Spinal cord (tissue), 10 donors: ENCODE data around the gene RUFY4. TPM values are rescaled to one million over a fixed set of nuclear protein-coding genes. Genes with fewer than 3 reads are reported as not detected.

Experiments used
- DNase-seq, 6 donors: peaks; one replicate each; pipeline versions ENCODE4 v3.0.0 to v3.0.0-alpha.2; 2013 to 2015; ENCODE audit warnings: low spot score in 6 of 6, low read depth in 4 of 6
- H3K27ac ChIP-seq: one replicate; pipeline ENCODE4 v1.5.1; 2013; ENCODE audit warnings: low read depth, low read length, control low read depth
- H3K27me3 ChIP-seq: one replicate; pipeline ENCODE4 v1.6.1; 2013; ENCODE audit warnings: low read length; ENCODE audit not compliant: control insufficient read depth, insufficient read depth
- H3K36me3 ChIP-seq: one replicate; pipeline ENCODE4 v1.6.1; 2013; ENCODE audit warnings: low read length; ENCODE audit not compliant: control insufficient read depth, insufficient read depth
- H3K4me1 ChIP-seq: one replicate; pipeline ENCODE4 v1.6.1; 2013; ENCODE audit warnings: low read length; ENCODE audit not compliant: control insufficient read depth, insufficient read depth
- H3K4me3 ChIP-seq: one replicate; pipeline ENCODE4 v1.5.1; 2013; ENCODE audit warnings: low read depth, low read length, control low read depth
- H3K9me3 ChIP-seq: one replicate; pipeline ENCODE4 v1.6.1; 2013; ENCODE audit warnings: low read length; ENCODE audit not compliant: control insufficient read depth, insufficient read depth
- WGBS: methylation state at CpG from one replicate; pipeline ENCODE4 v1.1.5; 2013; ENCODE audit warnings: missing lambda C conversion rate; ENCODE audit not compliant: insufficient coverage; 5-methylcytosine and 5-hydroxymethylcytosine counted together
- polyA plus RNA-seq, 2 donors: library from polyadenylated mRNA; unstranded; fragments of 120-200 nt; gene quantifications; one replicate each; pipeline ENCODE4 v1.2.1, GENCODE V29; 2013; ENCODE audit not compliant: insufficient read length in 2 of 2
- total RNA-seq, 2 donors: library from RNA; depleted of rRNA in 1 of 2; stranded (reverse); fragments of 120-200 nt in 1 of 2; fragments of >200 nt in 1 of 2; gene quantifications; one replicate each; pipeline versions ENCODE4 v1.2.3 to v1.2.4, GENCODE V29; 2013 to 2014
- donor health status: healthy.

RUFY4 gene
- total and polyA plus RNA-seq, 4 donors, result 0.06 to 0.67 (median 0.21) TPM

- 11% methylated on average over 1 of the region's 2 CpGs for WGBS
- H3K36me3 ChIP-seq, result no peaks in the 10 kb centered on the region
- H3K27ac ChIP-seq, result no peak overlapping the region
- H3K4me3 ChIP-seq, result no peak overlapping the region
- H3K9me3 ChIP-seq, result no peaks in the 10 kb centered on the region
- H3K4me1 ChIP-seq, result peaks cover 78% of the 10 kb centered on the region
- H3K27me3 ChIP-seq, result no peaks in the 10 kb centered on the region
- DNase-seq, result no peak
Observed at GRCh38 chr2:218024336-218024735, 44.7 kb upstream of the RUFY4 start.

DNA sequence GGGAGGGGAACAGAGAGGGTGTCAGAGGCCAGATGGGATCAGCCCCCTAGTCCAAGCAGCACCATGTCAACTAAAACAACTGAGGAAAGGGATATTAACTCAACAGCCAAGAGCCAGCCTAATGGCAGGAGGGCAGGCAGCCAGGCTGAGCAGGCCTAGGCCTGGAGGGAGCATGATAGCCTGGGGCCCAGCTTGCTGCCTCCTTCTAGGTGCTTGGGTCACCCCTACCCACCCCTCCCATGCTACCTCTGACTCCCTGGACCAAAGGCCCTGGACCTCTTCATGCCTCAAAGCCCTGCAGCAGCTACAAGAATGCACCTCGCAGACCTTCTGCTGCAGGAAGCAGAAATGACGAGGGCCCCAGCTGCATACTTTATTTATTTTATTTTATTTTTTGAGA lies 44.2 kb upstream of the RUFY4 start:
- Histone ChIP-seq H3K4me1 (peaks cover 78% of the 10 kb centered on the region), H3K4me3 (no peak overlapping the region), H3K27me3 (no peaks in the 10 kb centered on the region), H3K9me3 (no peaks in the 10 kb centered on the region), H3K27ac (no peak overlapping the region), H3K36me3 (no peaks in the 10 kb centered on the region)
- WGBS, result no CpG with 5 or more reads among the region's 2 CpGs
- DNase-seq, result no peak

DNA sequence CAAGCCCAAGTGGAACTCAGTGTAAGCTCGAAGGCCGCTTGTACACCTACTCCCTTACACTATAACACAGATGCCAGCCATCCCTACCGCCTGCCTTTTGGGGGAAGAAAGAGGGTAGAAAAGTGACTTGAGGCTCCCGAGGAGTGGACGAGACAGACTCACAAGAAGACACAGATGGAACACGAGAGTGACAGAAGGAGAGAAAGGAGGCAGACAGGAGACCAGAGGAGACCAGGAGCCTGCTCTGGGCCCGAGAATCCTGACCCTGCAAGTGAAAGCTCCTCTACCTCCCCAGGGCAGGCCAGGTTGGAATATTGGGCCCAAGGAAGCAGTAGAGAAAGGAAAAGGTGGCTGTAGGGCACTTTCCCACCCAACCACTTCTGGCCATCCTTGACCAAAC lies 42.8 kb upstream of the RUFY4 start:
- Histone ChIP-seq H3K36me3 (peaks cover 2% of the 10 kb centered on the region), H3K27me3 (no peaks in the 10 kb centered on the region), H3K27ac (no peak overlapping the region), H3K4me1 (peaks cover 71% of the 10 kb centered on the region), H3K4me3 (no peak overlapping the region), H3K9me3 (no peaks in the 10 kb centered on the region)
- no peak for DNase-seq
- 89% methylated on average over 3 of the region's 7 CpGs for WGBS

DNA sequence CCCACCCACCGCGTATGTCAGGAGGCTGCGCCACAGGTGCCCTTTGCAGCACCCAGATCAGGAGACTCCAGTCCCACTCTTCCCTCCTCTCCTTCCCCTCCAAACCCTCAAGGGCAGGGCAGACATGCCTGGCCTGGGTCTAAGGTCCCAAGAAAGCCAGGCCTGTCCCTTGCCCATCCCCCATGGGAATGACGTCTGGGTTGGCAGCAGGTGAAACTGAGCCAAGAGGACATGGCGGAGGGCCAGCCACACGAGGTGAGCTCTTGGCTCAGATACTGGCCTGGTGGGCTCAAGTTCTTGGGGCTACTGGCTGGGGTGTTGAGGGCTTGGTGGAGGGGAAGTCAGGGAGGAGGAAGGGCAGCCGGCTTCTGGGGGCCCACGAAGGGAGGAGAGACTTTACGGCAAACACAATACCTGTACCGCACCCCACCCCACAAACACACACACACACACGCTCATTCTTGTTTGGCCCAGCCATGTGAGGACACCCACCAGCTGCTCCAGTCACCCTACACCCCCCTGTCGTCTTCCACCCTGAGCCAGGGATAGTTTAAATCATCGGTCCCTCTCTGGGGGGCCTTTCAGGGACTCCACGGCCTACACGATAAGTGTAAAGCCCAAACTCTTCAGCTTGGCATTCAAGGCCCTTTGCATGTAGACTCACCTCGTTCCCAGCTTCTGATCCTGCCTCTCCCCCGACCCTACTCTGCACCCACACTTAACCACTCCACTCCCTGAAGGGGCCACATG lies 42.2 kb upstream of the RUFY4 start:
- H3K4me3 ChIP-seq, result no peak overlapping the region
- no peaks in the 10 kb centered on the region for H3K9me3 ChIP-seq
- peaks cover 3% of the 10 kb centered on the region for H3K36me3 ChIP-seq
- peaks cover 68% of the 10 kb centered on the region for H3K4me1 ChIP-seq
- no peak overlapping the region for H3K27ac ChIP-seq
- peak in 1 of 6 donors; percentile 59 for DNase-seq
- 62% methylated on average over 15 of the region's 17 CpGs for WGBS
- no peaks in the 10 kb centered on the region for H3K27me3 ChIP-seq

- no peak for DNase-seq
- peaks cover 68% of the 10 kb centered on the region for H3K4me1 ChIP-seq
- H3K9me3 ChIP-seq, result no peaks in the 10 kb centered on the region
- H3K27me3 ChIP-seq, result no peaks in the 10 kb centered on the region
- WGBS, result 93% methylated on average over 6 of the region's 6 CpGs
- peaks cover 3% of the 10 kb centered on the region for H3K36me3 ChIP-seq
- no peak overlapping the region for H3K4me3 ChIP-seq
- H3K27ac ChIP-seq, result no peak overlapping the region
Observed at GRCh38 chr2:218027426-218028188, 41.4 kb upstream of the RUFY4 start.

- Histone ChIP-seq H3K27me3 (no peaks in the 10 kb centered on the region), H3K4me1 (peaks cover 70% of the 10 kb centered on the region), H3K9me3 (no peaks in the 10 kb centered on the region), H3K36me3 (peaks cover 3% of the 10 kb centered on the region), H3K4me3 (no peak overlapping the region), H3K27ac (no peak overlapping the region)
- no peak for DNase-seq
- WGBS, result 96% methylated on average over 2 of the region's 2 CpGs
Observed at GRCh38 chr2:218028189-218028495, 40.9 kb upstream of the RUFY4 start.

GRCh38 chr2:218028562-218029348 lies 40.3 kb upstream of the RUFY4 start:
- DNase-seq, result peak in 2 of 6 donors; percentile 63 to 76
- H3K4me3 ChIP-seq, result no peak overlapping the region
- peak overlapping the region; percentile 19 for H3K27ac ChIP-seq
- WGBS, result 42% methylated on average over 3 of the region's 6 CpGs
- peaks cover 3% of the 10 kb centered on the region for H3K36me3 ChIP-seq
- peaks cover 70% of the 10 kb centered on the region for H3K4me1 ChIP-seq
- H3K27me3 ChIP-seq, result no peaks in the 10 kb centered on the region
- no peaks in the 10 kb centered on the region for H3K9me3 ChIP-seq

- Histone ChIP-seq H3K27me3 (no peaks in the 10 kb centered on the region), H3K4me3 (no peak overlapping the region), H3K9me3 (no peaks in the 10 kb centered on the region), H3K27ac (peak overlapping the region; percentile 19), H3K4me1 (peaks cover 71% of the 10 kb centered on the region), H3K36me3 (peaks cover 3% of the 10 kb centered on the region)
- WGBS, result 54% methylated on average over 13 of the region's 17 CpGs
- peak in 1 of 6 donors; percentile 36 for DNase-seq
Observed at GRCh38 chr2:218029366-218030360, 39.4 kb upstream of the RUFY4 start.
